Stimulated activated naive CD4-positive, alpha-beta T cell (primary cell): ENCODE data around the gene PAK1IP1.

ENCODE experiments used
- DNase-seq, 6 experiments: peaks; one replicate each; lab custom pipeline; 2025; lab: John Stamatoyannopoulos, UW

The PAK1IP1 gene

DNA sequence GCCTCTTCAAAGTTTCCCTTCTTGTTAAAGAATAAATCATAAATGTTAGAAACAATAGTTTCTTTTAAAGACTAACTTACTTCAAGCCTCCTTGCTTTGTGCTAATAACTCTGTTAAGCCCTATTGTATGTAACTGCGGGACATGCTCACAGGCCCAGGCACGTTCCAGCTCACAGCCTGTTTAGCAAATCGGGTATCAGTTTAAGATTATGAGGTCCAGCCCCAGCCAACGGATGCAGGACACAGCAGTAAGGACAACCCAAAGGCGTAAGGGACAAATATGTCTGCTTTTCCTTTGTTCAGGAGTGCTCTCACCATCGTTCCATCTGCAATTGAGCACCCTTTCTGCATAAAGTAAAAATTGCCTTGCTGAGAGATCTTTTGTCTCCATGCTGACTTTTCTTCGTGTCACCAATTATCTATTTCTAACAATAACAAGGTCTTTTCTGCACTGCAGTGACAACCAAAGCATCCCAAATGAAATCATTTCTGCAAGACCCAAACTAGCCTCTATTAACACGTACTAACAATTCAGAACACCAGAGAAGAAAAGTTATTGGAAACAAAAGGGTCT, 1.7 kb upstream of the PAK1IP1 start:
- DNase-seq = no peak

DNA sequence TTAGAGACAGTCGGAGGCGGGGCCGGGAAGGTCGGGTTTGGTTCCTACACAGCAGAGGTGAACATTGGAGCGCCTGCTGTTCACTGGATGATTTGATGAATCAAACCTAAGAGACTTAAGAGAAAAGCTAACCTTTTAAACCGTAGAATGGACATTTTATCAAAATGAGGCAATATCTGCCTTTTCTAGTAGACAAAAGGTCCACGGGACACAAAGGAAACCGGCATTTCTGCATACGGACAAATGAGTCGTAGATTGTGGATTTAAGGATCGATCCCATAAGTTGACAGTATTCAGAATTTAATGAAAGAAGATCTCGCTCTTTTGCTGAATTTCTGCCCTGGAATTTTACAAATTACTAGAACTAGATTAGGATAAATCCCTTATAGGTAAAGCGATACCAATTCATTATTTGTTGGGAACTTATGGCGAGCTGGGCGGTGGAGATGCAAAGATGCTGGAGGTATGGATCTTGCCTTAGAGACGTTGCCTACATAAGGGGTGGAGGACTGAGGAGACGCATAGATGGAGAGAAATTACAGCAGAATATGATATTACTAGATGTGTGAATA, 400 bp downstream of the PAK1IP1 start:
- DNase-seq = no peak

DNA sequence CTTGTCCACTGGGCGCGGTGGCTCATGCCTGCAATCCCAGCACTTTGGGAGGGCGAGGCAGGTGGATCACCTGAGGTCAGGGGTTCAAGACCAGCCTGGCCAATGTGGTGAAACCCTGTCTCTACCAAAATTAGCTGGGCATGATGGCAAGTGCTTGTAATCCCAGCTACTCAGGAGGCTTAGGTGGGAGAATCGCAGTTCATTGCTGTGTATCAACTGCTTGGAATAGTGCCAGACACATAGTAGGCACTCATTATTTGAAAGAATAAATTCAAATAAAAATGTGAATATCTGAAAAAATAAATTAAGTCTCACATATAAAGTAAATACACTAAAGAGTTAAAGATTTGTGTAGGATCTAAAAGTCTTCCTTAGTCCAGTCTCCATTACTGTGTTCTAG, 1.9 kb downstream of the PAK1IP1 start:
- DNase-seq = no peak

DNA sequence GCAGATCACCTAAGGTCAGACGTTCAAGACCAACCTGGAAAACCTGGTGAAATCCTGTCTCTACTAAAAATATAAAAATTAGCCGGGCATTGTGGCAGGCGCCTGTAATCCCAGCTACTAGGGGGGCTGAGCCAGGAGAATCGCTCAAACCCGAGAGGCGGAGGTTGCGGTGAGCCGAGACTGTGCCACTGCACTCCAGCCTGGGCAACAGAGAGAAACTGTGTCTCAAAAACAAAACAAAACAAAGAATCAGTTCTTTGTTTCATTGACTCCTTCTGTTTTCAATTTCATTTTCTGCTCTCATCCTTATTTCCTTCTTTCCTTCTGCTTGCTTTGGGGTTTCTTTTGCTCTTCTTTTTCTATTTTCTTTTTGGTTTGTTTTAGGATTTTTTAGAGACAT, 19.2 kb downstream of the PAK1IP1 start:
- DNase-seq = no peak

DNA sequence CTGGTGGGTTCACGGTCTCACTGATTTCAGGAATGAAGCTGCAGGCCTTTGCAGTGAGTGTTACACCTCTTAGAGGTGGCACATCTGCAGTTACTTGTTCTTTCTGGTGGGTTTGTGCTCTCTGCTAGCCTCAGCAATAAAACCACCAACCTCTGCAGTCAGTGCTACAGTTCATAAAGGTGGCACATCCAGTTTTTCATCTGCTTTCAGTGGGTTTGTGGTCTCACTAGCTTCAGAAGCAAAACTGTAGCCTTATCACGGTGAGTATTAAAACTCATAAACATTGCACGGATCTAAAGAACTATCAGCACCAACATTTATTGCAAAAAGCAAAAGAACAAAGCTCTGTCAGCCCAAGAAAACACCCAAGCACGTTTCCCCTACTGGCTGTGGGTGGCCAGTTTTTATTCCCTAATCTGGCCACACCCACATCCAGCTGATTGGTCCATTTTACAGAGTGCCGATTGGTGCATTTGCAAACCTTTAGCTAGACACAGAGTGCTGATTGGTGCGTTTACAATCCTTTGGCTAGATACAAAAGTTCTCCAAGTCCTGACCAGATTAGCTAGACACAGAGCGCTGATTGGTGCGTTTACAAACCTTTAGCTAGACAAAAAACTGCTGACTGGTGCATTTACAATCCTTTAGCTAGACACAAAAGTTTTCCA, 24.7 kb downstream of the PAK1IP1 start:
- peak in 5 of 6 experiments; percentile 14 to 50 (median 24) for DNase-seq

DNA sequence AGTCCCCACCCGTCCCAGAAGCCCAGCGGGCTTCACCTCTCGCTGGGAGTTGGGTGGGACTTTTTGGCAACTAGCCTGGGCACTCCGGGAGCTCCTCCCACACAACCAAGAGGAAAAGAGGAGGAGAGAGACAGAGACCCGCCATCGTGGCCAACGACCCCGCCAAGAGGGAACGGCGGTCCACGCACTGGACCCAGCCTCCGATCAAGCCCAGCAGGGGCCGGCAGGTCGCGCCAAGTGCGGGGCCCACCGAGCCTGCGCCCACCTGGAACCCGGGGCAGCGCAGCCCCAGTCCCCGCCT, 25.1 kb downstream of the PAK1IP1 start:
- peak in 1 of 6 experiments; percentile 24 for DNase-seq

DNA sequence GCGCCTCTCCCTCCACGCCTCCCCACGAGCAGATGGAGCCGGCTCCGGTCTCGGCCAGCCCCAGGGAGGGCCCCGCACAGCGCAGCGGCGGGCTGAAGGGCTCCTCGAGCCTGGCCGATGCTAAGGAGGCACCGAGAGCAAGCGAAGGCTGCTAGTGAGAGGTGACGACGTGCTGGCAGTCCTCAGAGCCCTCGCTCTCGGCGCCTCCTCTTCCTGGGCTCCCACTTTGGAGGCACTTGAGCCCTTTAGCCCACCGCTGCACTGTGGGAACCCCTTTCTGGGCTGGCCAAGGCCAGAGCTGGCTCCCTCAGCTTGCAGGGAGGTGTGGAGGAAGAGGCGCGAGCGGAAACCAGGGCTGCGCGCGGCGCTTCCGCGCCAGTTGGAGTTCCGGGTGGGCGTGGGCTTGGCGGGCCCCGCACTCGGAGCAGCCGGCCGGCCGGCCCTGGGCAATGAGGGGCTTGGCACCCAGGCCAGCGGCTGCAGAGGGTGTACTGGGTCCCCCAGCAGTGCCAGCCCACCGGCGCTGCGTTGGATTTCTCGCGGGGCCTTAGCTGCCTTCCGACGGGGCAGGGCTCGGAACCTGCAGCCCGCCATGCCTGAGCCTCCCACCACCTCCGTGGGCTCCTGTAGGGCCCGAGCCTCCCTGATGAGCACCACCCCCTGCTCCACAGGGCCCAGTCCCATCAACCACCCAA, 25.6 kb downstream of the PAK1IP1 start:
- peak; percentile 33 to 67 (median 50) for DNase-seq

DNA sequence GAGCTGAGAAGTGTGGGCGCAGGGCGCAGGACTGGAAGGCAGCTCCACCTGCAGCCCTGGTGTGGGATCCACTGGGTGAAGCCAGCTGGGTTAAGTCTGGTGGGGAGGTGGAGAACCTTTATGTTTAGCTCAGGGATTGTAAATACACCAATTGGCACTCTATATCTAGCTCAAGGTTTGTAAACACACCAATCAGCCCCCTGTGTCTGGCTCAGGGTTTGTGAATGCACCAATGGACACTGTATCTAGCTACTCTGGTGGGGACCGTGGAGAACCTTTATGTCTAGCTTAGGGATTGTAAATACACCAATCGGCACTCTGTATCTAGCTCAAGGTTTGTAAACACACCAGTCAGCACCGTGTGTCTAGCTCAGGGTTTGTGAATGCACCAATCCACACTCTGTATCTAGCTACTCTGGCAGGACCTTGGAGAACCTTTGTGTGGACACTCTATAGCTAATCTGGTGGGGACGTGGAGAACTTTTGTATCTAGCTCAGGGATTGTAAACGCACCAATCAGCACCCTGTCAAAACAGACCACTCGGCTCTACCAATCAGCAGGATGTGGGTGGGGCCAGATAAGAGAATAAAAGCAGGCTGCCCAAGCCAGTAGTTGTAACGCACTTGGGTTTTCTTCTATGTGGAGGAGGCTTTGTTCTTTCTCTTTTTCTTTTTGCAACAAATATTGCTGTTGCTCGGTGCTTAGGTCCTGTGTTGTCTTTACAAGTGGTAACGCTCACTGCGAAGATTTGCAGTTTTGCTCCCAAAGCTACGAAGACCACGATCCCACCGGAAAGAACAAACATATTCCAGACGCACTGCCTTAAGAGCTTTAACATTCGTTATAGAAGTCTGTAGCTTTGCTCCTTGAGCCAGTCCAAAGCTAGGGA, 26.4 kb downstream of the PAK1IP1 start:
- peak in 2 of 6 experiments; percentile 31 to 35 for DNase-seq

DNA sequence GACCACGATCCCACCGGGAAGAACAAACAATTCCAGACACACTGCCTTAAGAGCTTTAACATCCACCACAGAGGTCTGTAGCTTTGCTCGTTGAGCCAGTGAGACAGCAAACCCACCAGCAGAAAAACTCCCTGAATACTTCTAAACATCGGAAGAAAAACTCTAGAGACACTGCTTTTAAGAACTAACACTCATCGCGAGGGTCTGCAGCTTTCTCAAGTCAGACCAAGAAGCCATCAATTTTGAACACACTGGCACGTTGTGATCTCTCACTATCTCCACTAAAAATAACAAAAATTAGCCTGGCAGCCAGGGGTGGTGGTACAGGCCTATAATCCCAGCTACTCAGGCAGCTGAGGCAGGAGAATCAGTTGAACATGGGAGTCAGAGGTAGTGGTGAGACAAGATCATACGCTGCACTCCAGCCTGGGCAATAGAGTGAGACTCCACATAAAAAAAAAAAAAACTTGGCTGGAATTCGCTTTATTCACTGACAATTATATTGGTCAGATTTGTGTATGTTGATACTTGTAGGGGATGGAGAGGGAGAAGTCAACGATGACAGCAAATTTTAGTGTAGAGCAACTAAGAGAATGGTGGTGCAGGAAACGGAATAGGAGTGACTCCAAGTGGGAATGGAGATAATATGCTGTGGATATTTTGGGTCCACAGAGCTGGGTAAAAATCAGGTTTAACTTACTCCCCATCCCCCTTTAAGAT, 27.2 kb downstream of the PAK1IP1 start:
- peak in 1 of 6 experiments; percentile 12 for DNase-seq

DNA sequence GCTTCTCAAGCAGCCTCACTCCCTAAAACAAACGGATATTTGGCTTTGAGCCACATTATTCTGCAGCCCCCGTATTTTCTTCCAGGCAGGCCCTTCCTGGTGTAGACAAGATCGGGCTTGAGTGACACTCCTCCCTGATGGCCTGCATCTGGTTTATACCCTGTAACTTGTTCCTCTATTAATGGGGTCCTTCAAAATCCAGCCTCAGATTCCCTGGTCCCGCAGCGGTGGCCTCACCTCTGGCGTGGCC, 27.7 kb downstream of the PAK1IP1 start:
- DNase-seq = no peak

DNA sequence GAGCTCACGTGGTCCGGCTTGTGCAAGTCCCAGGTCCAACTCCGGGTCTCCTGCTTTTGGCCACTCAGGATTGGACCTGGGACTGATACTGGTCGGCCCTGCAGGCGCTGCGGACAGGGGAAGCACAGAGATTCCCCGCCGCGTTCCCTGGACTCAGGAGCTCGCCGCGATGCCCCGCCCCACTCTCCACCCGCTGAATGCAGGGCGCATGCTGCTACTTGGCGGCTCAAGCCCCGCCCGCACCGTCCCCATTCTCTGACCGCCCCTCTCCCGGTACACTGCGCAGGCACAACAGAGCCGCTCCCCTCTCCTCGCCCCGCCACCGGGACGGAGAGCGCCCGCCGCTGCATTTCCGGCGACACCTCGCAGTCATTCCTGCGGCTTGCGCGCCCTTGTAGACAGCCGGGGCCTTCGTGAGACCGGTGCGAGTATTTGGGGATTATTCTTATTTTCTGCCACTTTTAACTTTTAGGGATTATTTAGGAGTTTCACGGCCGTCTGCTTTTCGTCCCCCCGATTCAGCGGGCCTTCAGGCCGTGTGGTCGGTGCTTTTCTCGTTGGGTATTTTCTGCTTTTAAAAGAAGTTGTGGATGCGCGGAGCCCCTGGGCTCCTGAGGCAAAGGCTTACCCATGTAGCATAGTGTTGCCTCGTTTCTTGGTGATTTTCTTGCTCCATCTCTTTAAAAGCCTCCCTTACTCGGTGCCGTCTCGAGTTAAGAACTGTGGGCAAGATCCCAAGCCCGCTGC, 28.2 kb downstream of the PAK1IP1 start, which contains the start of gene TMEM14C:
TMEM14C (plus strand) TSS at position 251 of the 747 bp plus-strand sequence. CDS start 1,544 bp downstream, outside the sequence.
- peak; percentile 26 to 74 (median 60) for DNase-seq

DNA sequence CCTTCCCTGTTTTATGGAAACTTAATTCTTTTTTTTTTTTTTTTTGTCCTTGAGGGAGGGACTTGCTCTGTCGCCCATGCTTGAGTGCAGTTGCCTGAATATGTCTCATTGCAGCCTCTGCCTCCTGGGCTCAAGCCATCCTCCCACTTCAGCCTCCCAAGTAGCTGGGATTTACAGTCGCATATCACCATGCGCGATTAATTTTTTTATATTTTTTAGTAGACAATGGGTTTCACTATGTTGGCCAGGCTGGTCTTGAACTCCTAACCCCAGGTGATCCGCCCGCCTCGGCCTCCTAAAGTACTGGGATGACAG, 28.8 kb downstream of the PAK1IP1 start:
- no peak for DNase-seq

DNA sequence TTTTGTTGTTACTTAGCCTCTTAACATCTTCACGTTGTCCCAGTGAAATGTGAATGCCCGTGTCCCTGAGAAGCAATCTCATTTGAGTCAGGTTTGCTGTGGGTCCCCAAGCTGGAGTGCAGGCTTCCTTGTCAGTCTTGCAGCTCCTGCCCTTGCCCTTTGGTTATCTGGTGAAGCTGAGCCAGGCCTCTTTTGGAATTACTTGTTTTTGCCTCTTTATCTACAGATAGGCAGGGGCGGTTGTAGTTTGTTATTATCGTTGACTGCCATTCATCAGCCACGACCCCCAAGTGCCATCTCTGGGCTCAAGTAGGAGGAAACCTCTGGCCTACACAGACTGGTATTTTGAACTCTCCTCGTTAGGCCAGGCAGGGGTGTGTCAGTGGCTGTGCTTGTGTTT, 30.3 kb downstream of the PAK1IP1 start:
- no peak for DNase-seq

DNA sequence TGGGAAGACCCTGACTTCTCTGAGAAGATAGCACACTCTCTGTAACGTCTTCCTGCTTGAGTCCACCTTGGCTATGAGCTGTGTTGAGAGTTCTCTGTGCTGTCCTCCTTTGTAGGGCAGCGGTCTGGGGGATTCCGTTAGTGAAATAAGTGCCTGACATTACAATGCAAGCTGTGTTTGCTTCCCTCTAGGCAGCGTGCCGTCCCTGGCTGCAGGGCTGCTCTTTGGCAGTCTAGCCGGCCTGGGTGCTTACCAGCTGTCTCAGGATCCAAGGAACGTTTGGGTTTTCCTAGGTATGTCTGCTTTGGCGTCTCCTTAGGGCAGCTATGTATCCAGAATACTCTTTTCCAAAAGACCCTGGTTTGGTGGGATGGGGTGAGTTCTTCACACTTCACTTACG, 30.9 kb downstream of the PAK1IP1 start:
- no peak for DNase-seq

DNA sequence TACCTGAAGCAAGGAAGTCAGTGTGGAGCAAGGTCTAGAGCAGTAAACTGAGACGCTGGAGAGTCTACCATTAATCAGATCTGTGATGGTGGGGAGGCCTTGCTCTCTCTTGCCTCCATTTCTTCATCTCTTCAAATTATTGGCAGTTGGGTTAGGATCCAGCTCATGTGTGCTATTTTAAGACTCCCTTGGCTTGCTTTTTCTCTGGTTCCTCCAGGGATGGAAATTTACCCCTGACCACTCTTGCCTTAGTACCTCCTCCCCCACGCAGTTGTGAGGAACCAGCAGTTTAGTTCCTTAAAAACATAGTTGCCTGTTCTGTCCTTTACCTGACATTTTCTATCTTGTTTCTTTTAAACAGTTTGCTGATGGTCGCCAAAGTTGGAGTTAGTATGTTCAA, 35.5 kb downstream of the PAK1IP1 start:
- no peak for DNase-seq

DNA sequence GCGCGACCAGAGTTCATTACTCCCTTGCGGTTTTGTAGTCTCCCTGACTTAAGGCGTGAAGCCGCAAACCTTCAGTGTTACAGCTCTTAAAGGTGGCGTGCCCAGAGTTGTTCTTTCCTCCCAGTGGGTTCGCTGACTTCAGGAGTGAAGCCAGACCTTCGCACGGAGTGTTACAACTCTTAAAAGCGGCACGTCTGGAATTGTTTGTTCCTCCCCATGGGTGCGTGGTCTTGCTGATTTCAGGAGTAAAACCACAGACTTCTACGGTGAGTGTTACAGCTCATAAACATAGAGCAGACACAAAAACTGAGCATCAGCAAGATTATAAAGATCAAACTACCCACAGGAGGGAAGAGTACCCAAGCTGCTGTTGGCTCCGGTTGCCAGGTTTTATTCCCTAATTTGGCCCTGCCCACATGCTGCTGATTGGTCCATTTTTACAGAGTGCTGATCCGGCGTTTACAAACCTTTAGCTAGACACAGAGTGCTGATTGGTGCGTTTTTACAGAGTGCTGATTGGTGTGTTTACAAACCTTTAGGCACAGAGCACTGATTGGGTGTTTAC, 38.5 kb downstream of the PAK1IP1 start:
- no peak for DNase-seq

DNA sequence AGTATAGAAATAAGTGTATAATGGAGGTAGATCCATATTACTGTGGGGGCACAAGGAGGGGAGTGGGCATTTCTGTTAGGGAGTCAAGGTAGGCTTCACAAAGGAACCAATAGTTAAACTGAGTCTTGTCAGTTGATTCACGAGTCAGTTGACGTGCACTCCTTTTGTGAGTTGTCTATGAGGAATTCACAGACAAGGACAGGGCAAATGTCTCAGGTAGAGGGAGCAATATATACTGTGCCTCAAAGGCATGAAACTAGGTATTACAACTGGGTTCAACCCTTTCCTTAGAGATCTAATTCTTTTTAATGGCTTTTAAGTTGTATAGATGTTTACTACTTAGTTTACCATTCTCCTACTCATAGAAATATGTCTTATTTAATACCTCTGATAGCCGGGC, 39.1 kb downstream of the PAK1IP1 start:
- DNase-seq = no peak

DNA sequence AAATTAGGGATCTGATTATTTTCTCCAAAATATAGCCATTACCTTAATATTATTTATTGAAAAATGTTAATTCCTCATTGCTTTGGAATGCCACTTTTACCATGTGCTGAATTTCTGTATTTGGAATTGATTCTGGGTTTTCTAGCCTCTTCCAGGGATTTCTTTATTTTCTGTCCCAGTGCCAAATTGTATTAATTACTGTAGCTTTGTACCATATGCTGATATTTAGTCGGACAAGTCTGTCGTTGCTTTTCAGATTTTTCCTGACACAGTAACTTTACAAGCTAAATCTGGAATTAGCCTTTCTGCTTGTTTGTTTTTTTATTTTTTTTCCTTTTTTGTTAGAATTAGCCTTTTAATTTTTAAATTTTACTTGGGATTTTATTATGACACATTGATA, 42.0 kb downstream of the PAK1IP1 start:
- no peak for DNase-seq

DNA sequence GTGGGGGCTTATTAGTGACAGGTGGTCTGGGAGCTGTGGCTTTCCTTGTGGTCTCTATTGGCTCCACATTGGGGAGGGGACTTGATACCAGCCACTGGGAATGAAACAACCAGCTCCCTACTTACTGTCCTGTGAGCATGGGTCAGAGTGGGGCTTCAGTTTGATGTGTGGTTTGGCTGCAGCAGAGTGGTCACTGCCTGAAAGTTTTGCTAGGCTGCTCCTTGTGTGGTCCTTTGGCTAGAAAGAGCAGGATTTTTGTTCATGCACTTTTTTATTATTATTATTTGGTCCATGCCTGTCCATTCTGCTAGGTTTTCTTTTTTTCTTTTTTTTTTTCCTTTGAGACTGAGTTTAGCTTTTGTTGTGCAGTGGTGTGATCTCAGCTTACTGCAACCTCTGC, 45.3 kb downstream of the PAK1IP1 start:
- no peak for DNase-seq

DNA sequence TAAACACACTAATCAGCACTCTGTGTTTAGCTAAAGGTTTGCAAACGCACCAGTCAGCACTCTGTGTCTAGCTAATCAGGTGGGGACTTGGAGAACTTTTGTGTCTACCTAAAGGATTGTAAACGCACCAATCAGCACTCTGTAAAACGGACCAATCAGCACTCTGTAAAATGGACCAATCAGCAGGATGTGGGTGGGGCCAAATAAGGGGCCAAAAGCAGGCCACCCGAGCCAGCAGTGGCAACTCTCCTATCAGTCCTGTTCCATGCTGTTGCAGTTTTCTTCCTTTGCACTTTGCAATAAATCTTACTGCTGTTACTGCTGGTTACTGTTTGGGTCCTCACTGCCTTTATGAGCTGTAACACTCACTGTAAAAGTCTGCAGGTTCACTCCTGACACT, 46.9 kb downstream of the PAK1IP1 start:
- peak in 1 of 6 experiments; percentile 1 for DNase-seq

DNA sequence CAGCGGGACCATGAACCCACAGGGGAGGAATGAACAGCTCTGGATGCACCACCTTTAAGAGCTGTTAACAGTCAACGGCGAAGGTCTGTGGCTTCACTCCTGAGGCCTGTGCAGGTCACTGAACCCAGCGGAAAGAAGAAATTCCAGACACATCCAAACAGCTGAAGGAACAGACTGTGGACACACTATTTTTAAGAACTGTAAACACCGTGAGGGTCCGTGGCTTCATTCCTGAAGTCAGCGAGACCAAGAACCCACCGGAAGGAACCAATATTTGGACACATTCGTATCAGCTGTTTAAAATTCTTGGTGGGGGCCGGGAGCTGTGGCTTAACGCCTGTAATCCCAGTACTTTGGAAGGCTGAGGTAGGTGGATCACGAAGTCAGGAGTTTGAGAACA, 47.5 kb downstream of the PAK1IP1 start:
- DNase-seq = no peak
